Loucy (cell line): Measurements from ENCODE around the gene SUCLG1.

Source experiments
- EZH2phosphoT487 ChIP-seq: fragments of 200-600 bp; IDR thresholded peaks from 2 replicates; pipeline ENCODE4 v1.6.1; 2018; ENCODE audit warnings: antibody characterized with exemption, mild to moderate bottlenecking, moderate library complexity, borderline replicate concordance
- TF ChIP-seq, protein P1 (sequence below): fragments of 200-600 bp; sonication (generic); conservative IDR thresholded peaks from 2 replicates; pipeline ENCODE4 v1.5.1; 2014; ENCODE audit warnings: mild to moderate bottlenecking, antibody characterized with exemption, low read length

DNA sequence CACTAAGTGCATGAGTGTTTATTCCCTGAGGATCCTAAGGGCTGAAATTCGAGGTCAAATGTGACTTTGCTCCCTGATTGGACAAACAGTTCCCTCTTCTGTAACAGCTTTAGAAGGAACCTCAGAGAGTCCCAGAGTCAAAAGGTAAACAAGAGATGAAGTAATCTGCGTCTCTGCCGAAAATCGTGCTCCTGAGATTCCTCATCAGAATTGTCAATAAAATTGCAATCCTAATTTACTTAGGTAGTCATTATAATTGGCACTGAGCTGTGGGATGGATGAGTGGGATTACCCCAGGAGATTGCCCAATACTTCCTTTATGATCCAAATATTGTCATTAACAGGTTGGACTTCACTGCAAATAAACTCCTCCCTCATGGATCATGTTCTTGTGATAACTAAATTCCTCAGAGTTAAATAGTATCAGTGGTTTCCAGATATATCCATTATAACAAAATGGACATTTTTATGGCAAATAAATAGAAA, 907 bp upstream of the SUCLG1 start:
- TF ChIP-seq, protein P1, sequence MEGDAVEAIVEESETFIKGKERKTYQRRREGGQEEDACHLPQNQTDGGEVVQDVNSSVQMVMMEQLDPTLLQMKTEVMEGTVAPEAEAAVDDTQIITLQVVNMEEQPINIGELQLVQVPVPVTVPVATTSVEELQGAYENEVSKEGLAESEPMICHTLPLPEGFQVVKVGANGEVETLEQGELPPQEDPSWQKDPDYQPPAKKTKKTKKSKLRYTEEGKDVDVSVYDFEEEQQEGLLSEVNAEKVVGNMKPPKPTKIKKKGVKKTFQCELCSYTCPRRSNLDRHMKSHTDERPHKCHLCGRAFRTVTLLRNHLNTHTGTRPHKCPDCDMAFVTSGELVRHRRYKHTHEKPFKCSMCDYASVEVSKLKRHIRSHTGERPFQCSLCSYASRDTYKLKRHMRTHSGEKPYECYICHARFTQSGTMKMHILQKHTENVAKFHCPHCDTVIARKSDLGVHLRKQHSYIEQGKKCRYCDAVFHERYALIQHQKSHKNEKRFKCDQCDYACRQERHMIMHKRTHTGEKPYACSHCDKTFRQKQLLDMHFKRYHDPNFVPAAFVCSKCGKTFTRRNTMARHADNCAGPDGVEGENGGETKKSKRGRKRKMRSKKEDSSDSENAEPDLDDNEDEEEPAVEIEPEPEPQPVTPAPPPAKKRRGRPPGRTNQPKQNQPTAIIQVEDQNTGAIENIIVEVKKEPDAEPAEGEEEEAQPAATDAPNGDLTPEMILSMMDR: no peak
- TF ChIP-seq EZH2phosphoT487: no peak
